ENCODE results near the gene CAMK2D. TPM values are rescaled to one million over a fixed set of nuclear protein-coding genes. Genes with fewer than 3 reads are reported as not detected.

The CAMK2D gene
- total RNA-seq, 1 experiment from 2014 or later, result 32.1 TPM

DNA sequence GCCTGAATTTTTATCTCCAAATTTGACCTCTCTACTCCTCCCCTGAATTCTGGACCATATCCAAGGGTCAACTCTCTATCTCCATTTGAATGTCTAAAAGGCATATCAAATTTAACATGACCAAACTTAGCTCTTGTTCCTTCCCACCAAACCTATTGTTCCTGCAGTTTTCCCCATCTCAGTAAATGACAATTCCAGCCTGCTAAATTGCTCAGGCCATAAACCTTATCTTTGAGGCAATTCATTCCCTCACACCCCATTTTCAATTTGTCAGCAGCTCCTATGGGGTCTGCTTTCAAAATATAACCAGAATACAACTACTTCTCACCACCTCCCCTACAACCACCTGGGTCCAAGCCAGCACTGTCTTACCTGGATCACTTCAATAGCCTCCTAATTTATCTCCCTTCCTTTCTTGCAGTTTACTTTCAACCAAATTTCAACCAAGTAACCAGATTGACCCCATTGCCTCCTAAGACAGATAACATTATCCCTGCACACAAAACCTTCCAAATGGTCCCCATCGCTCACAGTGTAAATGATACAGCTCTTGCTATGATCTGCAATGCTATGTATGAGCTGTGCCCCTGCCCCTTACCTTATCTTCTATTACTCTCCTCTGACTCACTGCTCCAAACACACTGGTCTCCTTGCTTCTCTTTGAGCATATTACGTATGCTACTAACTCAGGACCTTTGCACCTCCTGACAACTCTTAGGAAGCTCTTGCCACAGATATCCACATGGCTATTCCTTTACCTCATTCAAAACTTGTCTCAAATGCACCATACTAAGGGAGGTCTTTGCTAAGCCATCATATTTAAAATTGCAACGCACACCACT lies 66.0 kb downstream of the CAMK2D start:
- Mint-ChIP-seq H3K27me3 (ENCODE audit: insufficient read depth, unreplicated experiment) (no peaks in the 10 kb centered on the region), H3K4me3 (ENCODE audit: unreplicated experiment) (no peak overlapping the region), H3K36me3 (ENCODE audit: insufficient read depth, unreplicated experiment) (no peaks in the 10 kb centered on the region), H3K4me1 (ENCODE audit: insufficient read depth, unreplicated experiment) (no peaks in the 10 kb centered on the region), H3K9me3 (ENCODE audit: unreplicated experiment) (no peaks in the 10 kb centered on the region), H3K27ac (ENCODE audit: low read depth, unreplicated experiment) (no peak overlapping the region)
- ChIA-PET POLR2A (interaction anchor here (0.6 kb wide), 1 partner anchor 936 kb away, joined by 3 read pairs; no protein-coding TSS in a partner anchor), CTCF (no interaction called here)
- TF ChIP-seq, protein P1, sequence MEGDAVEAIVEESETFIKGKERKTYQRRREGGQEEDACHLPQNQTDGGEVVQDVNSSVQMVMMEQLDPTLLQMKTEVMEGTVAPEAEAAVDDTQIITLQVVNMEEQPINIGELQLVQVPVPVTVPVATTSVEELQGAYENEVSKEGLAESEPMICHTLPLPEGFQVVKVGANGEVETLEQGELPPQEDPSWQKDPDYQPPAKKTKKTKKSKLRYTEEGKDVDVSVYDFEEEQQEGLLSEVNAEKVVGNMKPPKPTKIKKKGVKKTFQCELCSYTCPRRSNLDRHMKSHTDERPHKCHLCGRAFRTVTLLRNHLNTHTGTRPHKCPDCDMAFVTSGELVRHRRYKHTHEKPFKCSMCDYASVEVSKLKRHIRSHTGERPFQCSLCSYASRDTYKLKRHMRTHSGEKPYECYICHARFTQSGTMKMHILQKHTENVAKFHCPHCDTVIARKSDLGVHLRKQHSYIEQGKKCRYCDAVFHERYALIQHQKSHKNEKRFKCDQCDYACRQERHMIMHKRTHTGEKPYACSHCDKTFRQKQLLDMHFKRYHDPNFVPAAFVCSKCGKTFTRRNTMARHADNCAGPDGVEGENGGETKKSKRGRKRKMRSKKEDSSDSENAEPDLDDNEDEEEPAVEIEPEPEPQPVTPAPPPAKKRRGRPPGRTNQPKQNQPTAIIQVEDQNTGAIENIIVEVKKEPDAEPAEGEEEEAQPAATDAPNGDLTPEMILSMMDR (IDR thresholded peaks at IDR 0.05; ENCODE audit: unreplicated experiment), result no peak
- intact Hi-C loops (cut with micrococcal nuclease), result no loop called here
- DNase-seq (ENCODE audit: unreplicated experiment), result no peak
- no TSS peak for BruUV-seq (replicated peaks)

DNA sequence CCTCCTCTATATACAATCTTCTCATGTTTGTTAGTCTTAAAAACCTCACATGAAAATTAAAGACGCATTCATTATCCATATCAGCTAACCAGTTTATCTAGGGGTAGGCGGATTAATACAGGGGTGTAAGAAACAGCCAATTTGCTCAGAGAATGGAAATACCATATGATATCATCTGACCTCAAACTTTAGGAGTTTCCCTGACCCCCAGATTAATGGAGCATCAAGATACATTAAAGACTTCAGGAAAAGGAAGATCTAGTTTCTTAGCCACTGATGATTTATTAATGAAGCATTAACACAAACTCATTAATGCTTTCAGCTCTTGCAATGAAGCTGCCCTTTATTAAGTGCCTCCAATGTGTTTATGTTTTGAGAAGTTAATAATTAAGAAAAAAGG lies 67.5 kb downstream of the CAMK2D start:
- Mint-ChIP-seq H3K9me3 (ENCODE audit: unreplicated experiment) (no peaks in the 10 kb centered on the region), H3K27me3 (ENCODE audit: insufficient read depth, unreplicated experiment) (no peaks in the 10 kb centered on the region), H3K4me3 (ENCODE audit: unreplicated experiment) (no peak overlapping the region), H3K27ac (ENCODE audit: low read depth, unreplicated experiment) (no peak overlapping the region), H3K36me3 (ENCODE audit: insufficient read depth, unreplicated experiment) (no peaks in the 10 kb centered on the region), H3K4me1 (ENCODE audit: insufficient read depth, unreplicated experiment) (no peaks in the 10 kb centered on the region)
- DNase-seq (ENCODE audit: unreplicated experiment), result no peak
- intact Hi-C loops (cut with micrococcal nuclease), result no loop called here
- no TSS peak for BruUV-seq (replicated peaks)
- TF ChIP-seq, protein P1 (IDR thresholded peaks at IDR 0.05; ENCODE audit: unreplicated experiment), result no peak
- ChIA-PET CTCF (interaction anchor here (1.3 kb wide), 1 partner anchor 10 kb away, joined by 3 read pairs; no protein-coding TSS in a partner anchor), POLR2A (no interaction called here)

DNA sequence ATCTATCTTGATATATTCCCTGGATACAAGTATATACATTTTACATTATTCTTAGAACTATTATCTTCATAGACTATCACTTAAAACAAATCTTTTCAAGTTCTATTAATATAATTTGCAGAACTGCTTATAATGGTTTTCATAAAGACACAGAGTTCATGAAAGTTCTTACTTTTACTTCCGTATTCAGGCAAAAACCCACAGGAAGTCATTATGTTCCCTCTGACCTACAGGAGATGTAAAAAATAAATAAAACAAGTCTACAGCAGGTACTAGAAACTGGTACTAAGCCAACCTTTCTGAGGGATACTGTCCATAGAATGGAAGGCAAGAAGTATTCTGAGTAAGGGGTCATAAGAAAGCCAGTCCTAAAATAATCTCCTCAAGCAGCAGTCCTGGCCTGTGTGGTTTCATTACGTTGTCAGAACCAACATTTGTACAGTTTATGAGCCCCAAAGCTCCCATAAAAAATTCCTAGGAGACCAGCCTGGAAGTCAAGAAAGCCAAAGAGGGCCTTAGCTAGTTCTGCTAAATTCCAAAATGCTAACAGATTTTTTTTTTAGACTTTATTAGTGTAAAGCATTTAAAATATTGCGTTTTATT lies 68.6 kb downstream of the CAMK2D start:
- DNase-seq (ENCODE audit: unreplicated experiment), result no peak
- CTCF ChIA-PET, result interaction anchor here (1.3 kb wide), 1 partner anchor 9 kb away, joined by 3 read pairs; no protein-coding TSS in a partner anchor
- intact Hi-C loops (cut with micrococcal nuclease), result no loop called here
- H3K36me3 Mint-ChIP-seq (ENCODE audit: insufficient read depth, unreplicated experiment), result no peaks in the 10 kb centered on the region
- H3K9me3 Mint-ChIP-seq (ENCODE audit: unreplicated experiment), result no peaks in the 10 kb centered on the region
- POLR2A ChIA-PET, result interaction anchor here (0.6 to 0.7 kb wide), 2 partner anchors 16 to 87 kb away, joined by 3 to 4 read pairs; no protein-coding TSS in a partner anchor
- no peak overlapping the region for H3K27ac Mint-ChIP-seq (ENCODE audit: low read depth, unreplicated experiment)
- TF ChIP-seq, protein P1 (IDR thresholded peaks at IDR 0.05; ENCODE audit: unreplicated experiment), result no peak
- BruUV-seq (replicated peaks), result no TSS peak
- no peak overlapping the region for H3K4me3 Mint-ChIP-seq (ENCODE audit: unreplicated experiment)
- no peaks in the 10 kb centered on the region for H3K4me1 Mint-ChIP-seq (ENCODE audit: insufficient read depth, unreplicated experiment)
- H3K27me3 Mint-ChIP-seq (ENCODE audit: insufficient read depth, unreplicated experiment), result no peaks in the 10 kb centered on the region

DNA sequence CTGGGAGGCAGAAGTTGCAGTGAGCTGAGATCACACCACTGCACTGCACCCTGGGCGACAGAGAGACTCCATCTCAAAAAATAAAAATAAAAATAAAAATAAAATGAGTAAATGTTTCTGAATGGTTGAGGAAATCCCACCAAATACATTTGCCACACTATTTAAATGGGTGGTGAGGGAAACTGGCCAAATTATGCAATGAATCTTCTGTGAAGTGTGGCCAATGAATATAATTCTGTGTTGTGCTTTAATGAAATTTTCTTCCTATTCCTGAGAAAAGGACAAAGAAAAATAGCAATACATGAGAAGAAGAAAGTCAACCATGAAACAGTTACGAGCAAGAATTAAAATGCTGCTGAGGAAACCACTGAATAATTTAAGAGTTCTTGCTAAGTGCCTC lies 69.9 kb downstream of the CAMK2D start:
- intact Hi-C loops (cut with micrococcal nuclease), result no loop called here
- H3K4me3 Mint-ChIP-seq (ENCODE audit: unreplicated experiment), result no peak overlapping the region
- no peak for DNase-seq (ENCODE audit: unreplicated experiment)
- no peaks in the 10 kb centered on the region for H3K27me3 Mint-ChIP-seq (ENCODE audit: insufficient read depth, unreplicated experiment)
- POLR2A ChIA-PET, result interaction anchor here (1.2 kb wide), 1 partner anchor 58 kb away, joined by 3 read pairs; no protein-coding TSS in a partner anchor
- no TSS peak for BruUV-seq (replicated peaks)
- H3K4me1 Mint-ChIP-seq (ENCODE audit: insufficient read depth, unreplicated experiment), result no peaks in the 10 kb centered on the region
- H3K36me3 Mint-ChIP-seq (ENCODE audit: insufficient read depth, unreplicated experiment), result no peaks in the 10 kb centered on the region
- CTCF ChIA-PET, result no interaction called here
- TF ChIP-seq, protein P1 (IDR thresholded peaks at IDR 0.05; ENCODE audit: unreplicated experiment), result no peak
- no peak overlapping the region for H3K27ac Mint-ChIP-seq (ENCODE audit: low read depth, unreplicated experiment)
- H3K9me3 Mint-ChIP-seq (ENCODE audit: unreplicated experiment), result no peaks in the 10 kb centered on the region

Data from MCF 10A (cell line).